Glomerular visceral epithelial cell (primary cell): ENCODE results near the gene CFAP119.

Source experiments
- DNase-seq: peaks from one replicate; pipeline ENCODE4 v3.0.0-alpha.2; 2016; ENCODE audit errors: extremely low spot score

Gene CFAP119

DNA sequence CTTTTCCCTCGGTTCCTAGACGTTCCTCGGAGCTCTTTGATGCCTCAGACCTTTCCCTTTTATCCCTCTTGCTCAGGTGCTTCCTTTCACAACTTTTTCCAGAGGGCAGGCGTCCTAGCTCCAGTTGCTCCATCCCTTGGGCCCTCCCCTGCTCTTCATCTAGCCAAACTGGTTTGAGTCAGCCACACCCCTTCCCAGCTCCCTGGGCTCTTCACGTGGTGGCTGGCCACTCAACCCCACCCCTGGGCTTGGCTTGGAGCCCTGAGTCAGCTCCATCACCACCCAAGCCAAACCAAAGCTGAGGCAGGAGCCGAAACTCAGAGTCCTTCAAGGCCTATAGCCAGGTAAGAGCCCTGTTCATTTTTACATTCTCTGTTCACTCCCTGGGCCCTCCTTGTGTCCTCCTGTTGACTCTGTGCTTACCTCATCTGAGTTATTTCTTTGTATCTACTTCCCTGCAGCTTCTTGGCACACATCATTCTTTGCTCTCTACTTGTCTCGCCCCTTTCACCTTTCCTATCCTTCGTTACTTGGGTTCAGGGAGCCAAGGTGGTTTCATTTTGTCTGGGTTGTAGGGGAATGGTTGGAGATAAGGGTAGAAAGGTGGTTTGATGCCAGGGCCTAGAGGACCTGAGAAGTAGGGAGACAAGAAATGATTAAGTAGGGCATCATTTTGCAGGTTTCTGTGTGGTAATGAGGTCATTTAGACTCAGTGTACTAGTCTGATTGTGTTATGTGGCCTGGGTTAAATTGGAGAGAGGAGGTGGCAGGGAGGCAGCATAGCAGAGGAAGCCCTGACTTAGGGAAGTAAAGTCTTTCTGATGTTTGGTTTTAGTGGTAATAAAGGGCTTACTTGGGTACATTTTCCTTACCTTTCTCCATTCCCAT, 21.3 kb downstream of the CFAP119 start:
- peak; percentile 83 for DNase-seq

GRCh38 chr16:30738984-30739951, 22.6 kb downstream of the CFAP119 start:
- DNase-seq, result no peak

GRCh38 chr16:30737794-30738648, 23.8 kb downstream of the CFAP119 start:
- DNase-seq, result no peak

GRCh38 chr16:30736995-30737793, 24.7 kb downstream of the CFAP119 start:
- no peak for DNase-seq

- DNase-seq, result no peak
Measured at GRCh38 chr16:30731411-30731810, 30.5 kb downstream of the CFAP119 start.

- DNase-seq, result no peak
Measured at GRCh38 chr16:30728899-30729672, 32.8 kb downstream of the CFAP119 start.

DNA sequence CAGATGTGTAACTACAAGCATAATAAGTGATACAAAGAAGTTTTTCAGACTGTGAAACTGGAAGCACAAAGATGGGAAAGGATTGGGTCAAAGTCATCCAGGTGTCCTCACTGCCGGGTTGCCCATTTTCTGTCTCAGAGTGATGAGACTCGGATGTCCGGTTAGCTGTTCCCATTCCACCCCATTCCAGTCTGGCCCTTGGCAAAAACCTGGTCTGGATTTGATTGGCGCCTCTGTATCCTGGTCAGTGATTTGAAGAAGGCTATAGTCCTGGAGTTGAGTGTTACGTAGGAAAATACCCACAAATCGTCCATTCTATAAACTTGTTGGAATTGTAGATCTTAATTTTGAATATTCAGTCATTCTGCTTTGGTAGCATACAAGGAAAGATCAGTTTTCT, 33.5 kb downstream of the CFAP119 start:
- DNase-seq, result no peak

DNA sequence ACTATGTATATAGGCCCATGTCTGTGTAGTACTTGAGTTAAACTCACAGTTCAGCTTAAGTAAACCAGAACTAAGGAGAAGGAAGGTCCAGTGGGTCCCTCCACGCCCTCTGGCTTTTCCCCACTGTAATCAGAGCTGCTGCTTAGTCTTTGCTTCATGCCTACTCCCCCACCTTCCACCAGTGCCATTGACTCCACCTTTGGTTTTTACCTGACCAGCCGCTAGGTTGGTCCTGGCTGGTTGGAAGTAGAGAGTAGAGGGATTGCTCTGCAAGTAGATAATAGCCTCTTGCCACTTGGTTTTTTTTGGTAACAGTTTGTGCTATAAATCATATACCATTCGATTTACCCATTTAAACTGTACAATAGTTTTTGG, 36.5 kb downstream of the CFAP119 start:
- DNase-seq, result no peak

DNA sequence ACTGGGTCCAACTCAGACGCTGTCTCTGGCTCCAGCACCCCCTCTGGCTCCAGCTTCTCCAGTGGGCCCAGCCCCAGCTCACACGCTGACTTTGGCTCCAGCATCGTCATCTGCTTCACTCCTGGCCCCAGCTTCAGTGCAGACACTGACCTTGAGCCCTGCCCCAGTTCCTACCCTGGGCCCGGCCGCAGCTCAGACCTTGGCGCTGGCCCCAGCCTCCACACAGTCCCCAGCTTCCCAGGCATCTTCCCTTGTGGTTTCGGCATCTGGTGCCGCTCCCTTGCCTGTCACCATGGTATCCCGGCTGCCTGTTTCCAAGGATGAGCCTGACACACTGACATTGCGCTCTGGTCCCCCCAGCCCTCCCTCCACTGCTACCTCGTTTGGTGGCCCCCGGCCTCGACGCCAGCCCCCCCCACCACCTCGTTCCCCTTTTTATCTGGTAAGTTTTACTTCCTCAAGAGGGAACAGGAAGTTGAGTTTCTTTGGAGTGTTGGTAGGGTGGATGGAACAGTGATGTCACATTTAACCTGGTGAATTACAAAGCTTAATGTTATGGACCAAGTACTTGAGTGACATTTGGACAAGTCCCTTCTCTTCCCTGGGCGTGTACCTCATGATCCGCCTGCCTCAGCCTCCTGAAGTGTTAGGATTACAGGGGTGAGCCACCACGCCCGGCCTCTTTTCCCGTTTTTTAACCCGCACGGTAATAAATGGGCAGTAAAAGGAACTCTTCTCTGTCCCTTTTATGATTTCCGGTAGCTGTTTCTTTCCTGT, 37.0 kb downstream of the CFAP119 start:
- no peak for DNase-seq

GRCh38 chr16:30723725-30724355, 38.0 kb downstream of the CFAP119 start:
- DNase-seq, result no peak

DNA sequence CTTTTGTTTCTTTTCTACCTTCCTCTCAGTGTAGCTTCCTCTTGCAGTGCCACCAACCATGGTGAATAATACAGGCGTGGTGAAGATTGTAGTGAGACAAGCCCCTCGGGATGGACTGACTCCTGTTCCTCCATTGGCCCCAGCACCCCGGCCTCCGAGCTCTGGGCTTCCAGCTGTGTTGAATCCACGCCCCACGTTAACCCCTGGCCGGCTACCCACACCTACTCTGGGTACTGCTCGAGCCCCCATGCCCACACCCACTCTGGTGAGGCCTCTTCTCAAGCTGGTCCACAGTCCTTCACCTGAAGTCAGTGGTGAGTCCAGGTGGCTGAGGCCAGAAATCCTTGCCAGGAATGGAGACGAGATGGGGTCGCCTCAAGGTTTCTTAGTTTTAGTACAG, 38.9 kb downstream of the CFAP119 start:
- DNase-seq, result no peak

DNA sequence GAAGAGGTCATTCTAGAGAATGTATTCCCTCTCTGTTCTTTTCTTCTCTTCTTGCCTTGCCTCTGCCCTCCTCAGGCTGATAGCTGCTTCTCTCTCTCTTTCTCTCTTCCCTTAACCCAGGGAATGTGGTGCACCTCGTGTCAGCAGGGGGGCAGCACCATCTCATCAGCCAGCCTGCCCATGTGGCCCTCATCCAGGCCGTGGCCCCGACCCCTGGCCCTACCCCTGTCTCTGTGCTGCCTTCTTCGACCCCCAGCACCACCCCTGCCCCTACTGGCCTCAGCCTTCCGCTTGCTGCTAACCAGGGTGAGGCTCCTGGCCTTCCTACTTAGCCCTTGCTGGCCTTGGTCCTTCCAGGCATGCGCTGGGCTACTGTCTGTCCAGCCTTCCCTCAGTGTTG, 39.4 kb downstream of the CFAP119 start:
- no peak for DNase-seq

DNA sequence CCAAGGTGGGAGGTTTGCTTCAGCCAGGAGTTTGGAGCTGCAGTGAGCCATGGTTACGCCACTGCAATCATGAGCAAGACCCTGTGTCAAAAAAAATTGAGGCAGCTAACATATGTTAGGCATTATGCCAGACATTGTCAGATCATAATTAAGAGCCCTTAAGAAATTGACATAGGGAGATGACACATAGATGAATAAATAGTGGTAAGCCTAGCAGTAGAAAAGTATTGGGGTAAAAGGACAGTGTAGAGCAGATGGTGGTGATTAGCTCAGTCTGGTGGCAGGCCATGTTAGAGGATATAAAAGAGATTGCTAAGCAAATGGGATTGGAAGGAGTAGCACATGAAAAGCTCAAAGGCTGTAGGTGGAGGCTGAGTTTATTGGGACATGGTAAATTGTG, 40.3 kb downstream of the CFAP119 start:
- no peak for DNase-seq

GRCh38 chr16:30721167-30721566, 40.7 kb downstream of the CFAP119 start:
- no peak for DNase-seq

DNA sequence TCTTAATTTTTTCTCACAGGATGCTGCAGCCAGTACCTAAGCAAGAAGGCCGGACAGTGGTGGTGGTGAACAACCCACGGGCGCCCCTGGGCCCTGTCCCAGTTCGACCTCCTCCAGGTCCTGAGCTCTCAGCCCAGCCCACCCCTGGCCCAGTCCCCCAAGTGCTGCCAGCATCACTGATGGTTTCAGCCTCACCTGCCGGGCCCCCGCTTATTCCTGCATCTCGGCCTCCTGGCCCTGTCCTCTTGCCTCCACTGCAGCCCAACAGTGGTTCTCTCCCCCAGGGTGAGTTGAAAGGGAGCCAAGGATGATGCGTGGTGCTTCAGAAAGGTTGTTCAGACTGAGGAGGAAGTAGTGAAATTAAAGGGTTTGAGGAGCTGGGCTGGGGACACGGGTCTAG, 41.2 kb downstream of the CFAP119 start:
- DNase-seq, result no peak

- DNase-seq, result no peak
Measured at GRCh38 chr16:30720086-30720485, 41.8 kb downstream of the CFAP119 start.

DNA sequence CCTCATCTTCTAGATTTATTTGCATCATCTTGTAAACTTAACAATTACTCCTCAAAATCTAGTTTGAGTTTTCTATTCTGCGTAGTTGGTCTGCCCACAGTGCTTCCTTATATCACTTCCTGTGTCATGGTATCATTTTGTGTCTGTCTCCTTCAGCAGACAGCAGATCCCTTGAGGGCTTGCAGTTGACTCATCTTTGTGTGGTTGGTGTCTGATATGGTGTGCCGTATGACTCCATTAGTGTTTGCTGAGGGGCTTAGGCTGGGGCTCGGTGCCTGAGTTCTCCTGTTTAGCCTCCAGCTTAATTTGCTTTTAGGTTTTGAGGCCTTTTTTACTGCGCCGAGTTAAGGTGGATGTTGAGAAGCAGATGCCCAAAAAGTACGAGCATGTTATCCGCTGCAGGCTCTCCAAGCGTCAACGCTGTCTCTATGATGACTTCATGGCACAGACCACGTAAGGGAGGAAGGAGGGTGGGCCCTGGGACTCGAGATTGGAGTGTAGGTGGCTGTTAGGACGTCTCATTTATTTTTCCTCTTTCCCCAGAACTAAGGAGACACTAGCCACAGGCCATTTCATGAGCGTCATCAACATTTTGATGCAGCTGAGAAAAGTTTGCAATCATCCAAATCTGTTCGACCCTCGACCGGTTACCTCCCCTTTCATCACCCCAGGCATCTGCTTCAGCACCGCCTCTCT, 46.0 kb downstream of the CFAP119 start:
- no peak for DNase-seq

DNA sequence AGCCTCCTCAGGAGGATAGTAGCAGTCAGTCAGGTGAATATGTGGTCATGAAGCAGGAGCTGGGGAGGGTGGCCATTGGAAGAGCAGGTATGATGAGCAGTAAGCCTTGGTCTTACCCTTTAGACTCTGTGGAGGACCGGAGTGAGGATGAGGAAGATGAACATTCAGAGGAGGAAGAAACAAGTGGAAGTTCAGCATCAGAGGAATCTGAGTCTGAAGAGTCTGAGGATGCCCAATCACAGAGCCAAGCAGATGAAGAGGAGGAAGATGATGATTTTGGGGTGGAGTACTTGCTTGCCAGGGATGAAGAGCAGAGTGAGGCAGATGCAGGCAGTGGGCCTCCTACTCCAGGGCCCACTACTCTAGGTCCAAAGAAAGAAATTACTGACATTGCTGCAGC, 50.1 kb downstream of the CFAP119 start:
- DNase-seq, result no peak
